ENCODE measurements around the gene MMS19. TPM values are rescaled to one million over a fixed set of nuclear protein-coding genes. Genes with fewer than 3 reads are reported as not detected.

MMS19 gene
- total RNA-seq, 1 experiment from 2014 or later, result 105 TPM

DNA sequence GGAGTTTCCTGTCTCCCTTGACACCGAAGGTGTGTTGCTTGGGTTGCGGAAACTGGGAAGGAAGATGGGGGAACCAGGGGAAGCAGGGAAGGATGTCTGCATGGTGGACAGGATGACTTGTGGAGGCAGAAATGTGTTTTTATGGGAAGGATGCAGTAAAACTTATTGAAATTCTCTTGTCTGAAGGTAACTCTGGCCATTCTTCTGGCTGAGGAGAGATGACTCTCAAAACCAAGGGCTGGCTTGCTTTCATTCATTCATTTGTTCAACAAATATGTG, 2.0 kb upstream of the MMS19 start:
- peaks cover 16% of the 10 kb centered on the region for H3K4me1 ChIP-seq
- TF ChIP-seq, protein P1, sequence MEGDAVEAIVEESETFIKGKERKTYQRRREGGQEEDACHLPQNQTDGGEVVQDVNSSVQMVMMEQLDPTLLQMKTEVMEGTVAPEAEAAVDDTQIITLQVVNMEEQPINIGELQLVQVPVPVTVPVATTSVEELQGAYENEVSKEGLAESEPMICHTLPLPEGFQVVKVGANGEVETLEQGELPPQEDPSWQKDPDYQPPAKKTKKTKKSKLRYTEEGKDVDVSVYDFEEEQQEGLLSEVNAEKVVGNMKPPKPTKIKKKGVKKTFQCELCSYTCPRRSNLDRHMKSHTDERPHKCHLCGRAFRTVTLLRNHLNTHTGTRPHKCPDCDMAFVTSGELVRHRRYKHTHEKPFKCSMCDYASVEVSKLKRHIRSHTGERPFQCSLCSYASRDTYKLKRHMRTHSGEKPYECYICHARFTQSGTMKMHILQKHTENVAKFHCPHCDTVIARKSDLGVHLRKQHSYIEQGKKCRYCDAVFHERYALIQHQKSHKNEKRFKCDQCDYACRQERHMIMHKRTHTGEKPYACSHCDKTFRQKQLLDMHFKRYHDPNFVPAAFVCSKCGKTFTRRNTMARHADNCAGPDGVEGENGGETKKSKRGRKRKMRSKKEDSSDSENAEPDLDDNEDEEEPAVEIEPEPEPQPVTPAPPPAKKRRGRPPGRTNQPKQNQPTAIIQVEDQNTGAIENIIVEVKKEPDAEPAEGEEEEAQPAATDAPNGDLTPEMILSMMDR (IDR thresholded peaks at IDR 0.05; ENCODE audit: insufficient read depth in 1 of 2, low read depth in 1 of 2, low read length in 1 of 2, severe bottlenecking in 1 of 2, unreplicated experiment in 1 of 2), result no peak
- H3K36me3 ChIP-seq (ENCODE audit: control insufficient read depth, insufficient read depth, low read length), result no peaks in the 10 kb centered on the region
- no peaks in the 10 kb centered on the region for H3K27me3 Mint-ChIP-seq (ENCODE audit: insufficient read depth, unreplicated experiment)
- peaks cover 16% of the 10 kb centered on the region for H3K4me1 Mint-ChIP-seq (ENCODE audit: low read depth, unreplicated experiment)
- ChIA-PET CTCF (interaction anchor here (1.7 kb wide), 1 partner anchor 36 kb away, joined by 5 read pairs; no protein-coding TSS in a partner anchor), POLR2A (no interaction called here)
- H3K36me3 Mint-ChIP-seq (ENCODE audit: insufficient read depth, unreplicated experiment), result peaks cover 14% of the 10 kb centered on the region
- peak overlapping the region; percentile 91 for H3K4me3 Mint-ChIP-seq (ENCODE audit: unreplicated experiment)
- no peaks in the 10 kb centered on the region for H3K9me3 Mint-ChIP-seq (ENCODE audit: unreplicated experiment)
- intact Hi-C loops (cut with micrococcal nuclease; ENCODE audit: unreplicated experiment), result no loop called here
- no peaks in the 10 kb centered on the region for H3K27me3 ChIP-seq (replicated peaks; ENCODE audit: control insufficient read depth, insufficient read depth, low read length)
- no peak for DNase-seq
- BruUV-seq (replicated peaks), result no TSS peak
- H3K9me3 ChIP-seq, result no peaks in the 10 kb centered on the region
- H3K27ac Mint-ChIP-seq (ENCODE audit: unreplicated experiment), result no peak overlapping the region
- no peak overlapping the region for H3K4me3 ChIP-seq (ENCODE audit: low read depth, low read length)

DNA sequence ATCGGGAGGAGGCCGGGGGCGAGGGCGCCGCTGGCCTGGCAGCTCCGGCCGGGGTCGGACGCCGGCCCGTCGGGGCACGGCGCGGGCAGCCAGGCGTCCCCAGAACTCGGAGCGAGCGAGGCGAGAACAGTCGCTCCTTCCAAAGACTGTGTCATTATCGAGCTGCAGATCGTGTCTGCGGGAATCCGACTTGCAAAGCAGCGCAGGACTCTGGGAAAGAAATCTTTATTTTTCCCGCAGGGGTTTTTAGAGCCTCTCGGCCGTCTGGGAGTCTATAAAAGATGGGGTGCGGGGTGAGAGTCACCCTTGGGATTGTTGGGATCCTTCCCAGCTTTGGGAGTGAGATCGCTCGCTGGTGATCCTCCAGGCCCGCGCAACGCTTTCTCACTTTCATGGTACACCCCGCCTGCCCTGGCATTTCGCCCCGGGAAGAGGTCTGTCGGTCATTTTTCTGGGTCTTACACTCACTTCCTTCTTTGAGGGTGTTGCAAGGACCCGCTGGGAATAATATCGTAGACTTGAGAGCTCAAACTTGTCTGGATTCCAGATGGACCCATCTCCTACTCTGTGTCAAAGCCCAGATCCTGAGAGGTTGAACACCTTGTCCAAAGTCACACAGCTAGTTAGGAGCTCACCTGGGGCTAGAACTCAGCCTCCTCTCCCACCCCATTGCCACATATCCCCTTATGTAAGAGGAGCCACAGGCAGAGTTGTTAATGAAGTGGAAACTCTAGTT, 1.5 kb upstream of the MMS19 start:
- no peak overlapping the region for H3K27ac Mint-ChIP-seq (ENCODE audit: unreplicated experiment)
- Histone ChIP-seq H3K4me1 (peaks cover 18% of the 10 kb centered on the region), H3K9me3 (no peaks in the 10 kb centered on the region), H3K4me3 (ENCODE audit: low read depth, low read length) (peak overlapping the region; percentile 71), H3K36me3 (ENCODE audit: control insufficient read depth, insufficient read depth, low read length) (no peaks in the 10 kb centered on the region), H3K27me3 (replicated peaks; ENCODE audit: control insufficient read depth, insufficient read depth, low read length) (no peaks in the 10 kb centered on the region)
- ChIA-PET CTCF (interaction anchor here (0.6 to 1.7 kb wide), 5 partner anchors 36 to 113 kb away, joined by 4 to 7 read pairs (median 5); partner anchors contain the start of gene RRP12), POLR2A (interaction anchor here (0.6 to 0.7 kb wide), 4 partner anchors 23 to 237 kb away, joined by 3 read pairs; partner anchors contain the start of genes RRP12 and ZFYVE27)
- peak overlapping the region; percentile 91 for H3K4me3 Mint-ChIP-seq (ENCODE audit: unreplicated experiment)
- peaks cover 14% of the 10 kb centered on the region for H3K36me3 Mint-ChIP-seq (ENCODE audit: insufficient read depth, unreplicated experiment)
- peaks cover 21% of the 10 kb centered on the region for H3K4me1 Mint-ChIP-seq (ENCODE audit: low read depth, unreplicated experiment)
- DNase-seq, result no peak
- intact Hi-C loops (cut with micrococcal nuclease; ENCODE audit: unreplicated experiment), result loop anchor here (5.0 kb wide), 1 partner anchor 167 kb away; the partner anchor contains the start of gene FRAT2
- no TSS peak for BruUV-seq (replicated peaks)
- no peaks in the 10 kb centered on the region for H3K27me3 Mint-ChIP-seq (ENCODE audit: insufficient read depth, unreplicated experiment)
- TF ChIP-seq, protein P1 (IDR thresholded peaks at IDR 0.05; ENCODE audit: insufficient read depth in 1 of 2, low read depth in 1 of 2, low read length in 1 of 2, severe bottlenecking in 1 of 2, unreplicated experiment in 1 of 2), result no peak
- no peaks in the 10 kb centered on the region for H3K9me3 Mint-ChIP-seq (ENCODE audit: unreplicated experiment)

DNA sequence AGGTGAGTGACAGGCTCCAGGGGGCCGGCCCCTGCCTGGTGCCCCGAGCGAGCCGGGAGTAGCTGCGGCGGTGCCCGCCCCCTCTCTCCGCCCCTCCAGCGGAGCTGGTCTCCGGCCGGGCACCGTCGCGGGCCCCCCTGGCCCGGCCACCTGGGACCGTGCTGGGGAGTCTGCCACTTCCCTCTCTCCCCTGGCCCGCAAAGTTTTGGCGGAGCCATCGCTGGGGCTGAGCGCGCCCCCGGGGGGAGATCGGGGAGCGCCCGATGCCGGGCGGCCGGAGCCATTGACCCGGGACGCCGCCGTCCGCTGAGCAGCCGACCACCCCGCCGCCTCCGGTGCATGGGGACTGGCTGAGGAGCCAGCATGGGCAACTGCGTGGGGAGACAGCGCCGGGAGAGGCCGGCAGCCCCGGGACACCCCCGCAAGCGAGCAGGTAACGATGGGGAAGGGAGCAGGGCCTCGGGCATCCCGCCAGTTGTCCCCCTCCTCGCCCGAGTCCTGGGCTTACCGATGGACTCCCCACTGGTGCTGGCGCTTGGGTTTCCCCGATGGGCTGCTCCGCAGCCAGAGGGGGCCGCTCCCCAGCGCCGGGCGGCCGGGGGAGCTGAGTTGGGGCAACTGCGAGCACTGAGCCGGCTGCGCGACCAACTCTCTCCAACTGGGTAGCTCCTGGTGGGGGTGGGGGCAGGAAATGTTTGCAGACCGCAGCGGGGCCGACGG, 779 bp upstream of the MMS19 start, which contains the start of gene UBTD1:
TSS of gene UBTD1 (plus strand) at position 84 of the 720 bp plus-strand sequence. CDS start at position 364, 280 bp downstream.
- Histone ChIP-seq H3K4me3 (ENCODE audit: low read depth, low read length) (peak within 1 kb of the TSS; percentile 71), H3K9me3 (no peaks in the 10 kb centered on the region), H3K36me3 (ENCODE audit: control insufficient read depth, insufficient read depth, low read length) (no peaks in the 10 kb centered on the region), H3K27me3 (replicated peaks; ENCODE audit: control insufficient read depth, insufficient read depth, low read length) (no peaks in the 10 kb centered on the region), H3K4me1 (peaks cover 23% of the 10 kb centered on the region)
- Mint-ChIP-seq H3K36me3 (ENCODE audit: insufficient read depth, unreplicated experiment) (peaks cover 14% of the 10 kb centered on the region), H3K4me3 (ENCODE audit: unreplicated experiment) (peak within 1 kb of the TSS; percentile 91), H3K9me3 (ENCODE audit: unreplicated experiment) (no peaks in the 10 kb centered on the region), H3K27ac (ENCODE audit: unreplicated experiment) (peak within 1 kb of the TSS; percentile 91), H3K4me1 (ENCODE audit: low read depth, unreplicated experiment) (peaks cover 25% of the 10 kb centered on the region), H3K27me3 (ENCODE audit: insufficient read depth, unreplicated experiment) (no peaks in the 10 kb centered on the region)
- TF ChIP-seq, protein P1 (IDR thresholded peaks at IDR 0.05; ENCODE audit: insufficient read depth in 1 of 2, low read depth in 1 of 2, low read length in 1 of 2, severe bottlenecking in 1 of 2, unreplicated experiment in 1 of 2), result peak in 1 of 2 experiments; percentile 9
- ChIA-PET CTCF (interaction anchor here (0.6 to 1.7 kb wide), 7 partner anchors 8 to 114 kb away, joined by 3 to 8 read pairs (median 5); partner anchors contain the start of gene ANKRD2), POLR2A (interaction anchor here (0.6 to 0.8 kb wide), 7 partner anchors 24 to 238 kb away, joined by 3 read pairs; partner anchors contain the start of genes RRP12 and ZFYVE27)
- intact Hi-C loops (cut with micrococcal nuclease; ENCODE audit: unreplicated experiment), result loop anchor here (1.0 to 5.0 kb wide), 4 partner anchors 36 to 167 kb away; partner anchors contain the start of genes EXOSC1, FRAT2 and ZDHHC16
- peak; percentile 56 to 64 for DNase-seq
- BruUV-seq (replicated peaks), result no TSS peak
